ENCODE results near the gene SRPX2. TPM values are rescaled to one million over a fixed set of nuclear protein-coding genes. Genes with fewer than 3 reads are reported as not detected.

The SRPX2 gene
- total RNA-seq, 1 donor from 2014 or later: 7.7 TPM

DNA sequence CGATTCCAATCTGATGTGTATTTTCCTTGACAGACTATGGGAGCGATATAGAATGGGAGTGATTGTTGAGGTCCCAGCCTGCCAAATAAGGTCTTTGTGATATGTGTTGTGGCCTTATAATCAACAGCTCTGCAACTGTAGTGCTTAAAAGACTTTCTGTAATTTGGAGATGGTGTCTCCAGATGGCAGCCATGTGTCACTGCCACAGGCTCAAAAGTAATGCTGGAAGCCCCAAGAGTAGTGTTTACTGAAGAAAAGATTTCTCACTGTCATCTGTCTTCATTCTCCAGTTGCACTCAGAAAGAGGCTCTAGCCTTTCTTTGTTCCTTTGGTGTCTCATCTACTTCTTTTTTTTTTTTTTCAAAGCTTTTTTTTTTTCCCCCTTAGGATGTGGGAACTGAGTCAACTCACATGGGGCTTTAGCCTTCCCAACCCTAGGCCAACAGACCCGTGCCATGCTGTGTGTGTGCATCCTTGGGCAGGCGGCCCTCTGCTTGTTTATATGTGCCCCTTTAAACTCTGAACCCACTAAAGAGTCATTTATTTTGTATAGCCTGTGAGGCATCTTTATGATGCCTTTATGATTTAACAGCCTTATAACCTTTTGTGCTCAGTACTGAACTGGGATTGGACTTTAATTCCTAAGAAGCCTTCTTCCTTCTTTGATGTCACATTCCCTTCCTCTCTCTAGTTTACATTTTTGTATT lies 15.6 kb downstream of the SRPX2 start:
- Mint-ChIP-seq H3K4me3 (peak overlapping the region; percentile 15), H3K9me3 (peaks cover 4% of the 10 kb centered on the region), H3K27me3 (no peaks in the 10 kb centered on the region), H3K4me1 (ENCODE audit: unreplicated experiment) (peaks cover 3% of the 10 kb centered on the region), H3K36me3 (peaks cover 3% of the 10 kb centered on the region), H3K27ac (peak overlapping the region; percentile 85)
- no peak for DNase-seq (ENCODE audit: extremely low spot score, unreplicated experiment)
- TF ChIP-seq, protein P1, sequence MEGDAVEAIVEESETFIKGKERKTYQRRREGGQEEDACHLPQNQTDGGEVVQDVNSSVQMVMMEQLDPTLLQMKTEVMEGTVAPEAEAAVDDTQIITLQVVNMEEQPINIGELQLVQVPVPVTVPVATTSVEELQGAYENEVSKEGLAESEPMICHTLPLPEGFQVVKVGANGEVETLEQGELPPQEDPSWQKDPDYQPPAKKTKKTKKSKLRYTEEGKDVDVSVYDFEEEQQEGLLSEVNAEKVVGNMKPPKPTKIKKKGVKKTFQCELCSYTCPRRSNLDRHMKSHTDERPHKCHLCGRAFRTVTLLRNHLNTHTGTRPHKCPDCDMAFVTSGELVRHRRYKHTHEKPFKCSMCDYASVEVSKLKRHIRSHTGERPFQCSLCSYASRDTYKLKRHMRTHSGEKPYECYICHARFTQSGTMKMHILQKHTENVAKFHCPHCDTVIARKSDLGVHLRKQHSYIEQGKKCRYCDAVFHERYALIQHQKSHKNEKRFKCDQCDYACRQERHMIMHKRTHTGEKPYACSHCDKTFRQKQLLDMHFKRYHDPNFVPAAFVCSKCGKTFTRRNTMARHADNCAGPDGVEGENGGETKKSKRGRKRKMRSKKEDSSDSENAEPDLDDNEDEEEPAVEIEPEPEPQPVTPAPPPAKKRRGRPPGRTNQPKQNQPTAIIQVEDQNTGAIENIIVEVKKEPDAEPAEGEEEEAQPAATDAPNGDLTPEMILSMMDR (conservative IDR thresholded peaks at IDR 0.05): no peak

DNA sequence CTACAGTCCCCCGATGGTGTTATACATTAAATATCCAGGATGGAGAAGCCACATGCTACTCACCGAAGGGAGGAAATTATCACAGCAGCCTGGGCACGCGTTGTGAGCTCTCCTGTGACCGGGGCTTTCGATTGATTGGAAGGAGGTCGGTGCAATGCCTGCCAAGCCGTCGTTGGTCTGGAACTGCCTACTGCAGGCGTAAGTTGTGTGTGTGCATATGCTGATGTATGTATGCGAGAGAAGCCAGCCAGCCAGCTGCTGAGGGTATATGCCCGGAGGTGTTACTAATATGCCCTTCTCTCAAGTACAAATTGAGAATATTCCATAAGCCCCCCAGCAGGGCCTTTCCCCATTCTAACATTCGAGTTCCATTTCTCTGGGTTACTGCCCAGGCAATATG lies 18.2 kb downstream of the SRPX2 start:
- H3K4me3 Mint-ChIP-seq: no peak overlapping the region
- no peak overlapping the region for H3K27ac Mint-ChIP-seq
- TF ChIP-seq, protein P1 (conservative IDR thresholded peaks at IDR 0.05): no peak
- H3K36me3 Mint-ChIP-seq: peaks cover 3% of the 10 kb centered on the region
- no peaks in the 10 kb centered on the region for H3K27me3 Mint-ChIP-seq
- peaks cover 4% of the 10 kb centered on the region for H3K9me3 Mint-ChIP-seq
- H3K4me1 Mint-ChIP-seq (ENCODE audit: unreplicated experiment): peaks cover 3% of the 10 kb centered on the region
- no peak for DNase-seq (ENCODE audit: extremely low spot score, unreplicated experiment)

GRCh38 chrX:100662796-100663195 lies 18.8 kb downstream of the SRPX2 start:
- Mint-ChIP-seq H3K4me3 (no peak overlapping the region), H3K4me1 (ENCODE audit: unreplicated experiment) (peaks cover 3% of the 10 kb centered on the region), H3K36me3 (peaks cover 3% of the 10 kb centered on the region), H3K27me3 (no peaks in the 10 kb centered on the region), H3K27ac (no peak overlapping the region), H3K9me3 (peaks cover 4% of the 10 kb centered on the region)
- TF ChIP-seq, protein P1 (conservative IDR thresholded peaks at IDR 0.05): no peak
- no peak for DNase-seq (ENCODE audit: extremely low spot score, unreplicated experiment)

DNA sequence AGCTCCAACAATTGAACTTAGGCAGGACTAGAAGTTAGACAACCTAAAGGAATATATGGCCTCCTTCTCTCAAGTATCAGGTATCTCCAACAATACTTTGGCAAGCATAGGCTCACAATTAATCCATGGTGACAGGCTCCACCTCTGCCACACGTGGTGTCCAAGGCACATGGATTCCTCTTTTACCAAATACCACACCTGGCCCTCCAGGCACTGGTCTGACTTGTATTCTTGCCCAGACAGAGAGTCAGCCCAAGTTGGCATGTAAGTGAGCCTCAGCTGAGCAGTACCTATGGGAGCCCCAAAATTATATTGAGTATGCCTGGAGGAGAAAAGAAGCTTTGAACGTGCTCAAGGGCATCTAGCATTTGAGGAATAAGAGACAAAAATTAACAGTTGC lies 19.6 kb downstream of the SRPX2 start:
- Mint-ChIP-seq H3K27ac (no peak overlapping the region), H3K9me3 (peaks cover 4% of the 10 kb centered on the region), H3K4me3 (no peak overlapping the region), H3K27me3 (no peaks in the 10 kb centered on the region), H3K4me1 (ENCODE audit: unreplicated experiment) (peaks cover 3% of the 10 kb centered on the region), H3K36me3 (peaks cover 5% of the 10 kb centered on the region)
- no peak for DNase-seq (ENCODE audit: extremely low spot score, unreplicated experiment)
- TF ChIP-seq, protein P1 (conservative IDR thresholded peaks at IDR 0.05): no peak

- Mint-ChIP-seq H3K36me3 (peaks cover 3% of the 10 kb centered on the region), H3K4me1 (ENCODE audit: unreplicated experiment) (no peaks in the 10 kb centered on the region), H3K9me3 (no peaks in the 10 kb centered on the region), H3K4me3 (no peak overlapping the region), H3K27me3 (no peaks in the 10 kb centered on the region), H3K27ac (no peak overlapping the region)
- no peak for DNase-seq (ENCODE audit: extremely low spot score, unreplicated experiment)
- TF ChIP-seq, protein P1 (conservative IDR thresholded peaks at IDR 0.05): no peak
These were observed 29.0 kb downstream of the SRPX2 start for GRCh38 chrX:100672966-100673365.

Data from type B pancreatic cell (in vitro differentiated cells).